ENCODE data around the gene PPP1R2.
"Not testable (repeated sequence)": the region's sequence is repeated elsewhere in the genome, so short reads cannot be mapped to it uniquely, and the experiment has no call there.

The PPP1R2 gene

DNA sequence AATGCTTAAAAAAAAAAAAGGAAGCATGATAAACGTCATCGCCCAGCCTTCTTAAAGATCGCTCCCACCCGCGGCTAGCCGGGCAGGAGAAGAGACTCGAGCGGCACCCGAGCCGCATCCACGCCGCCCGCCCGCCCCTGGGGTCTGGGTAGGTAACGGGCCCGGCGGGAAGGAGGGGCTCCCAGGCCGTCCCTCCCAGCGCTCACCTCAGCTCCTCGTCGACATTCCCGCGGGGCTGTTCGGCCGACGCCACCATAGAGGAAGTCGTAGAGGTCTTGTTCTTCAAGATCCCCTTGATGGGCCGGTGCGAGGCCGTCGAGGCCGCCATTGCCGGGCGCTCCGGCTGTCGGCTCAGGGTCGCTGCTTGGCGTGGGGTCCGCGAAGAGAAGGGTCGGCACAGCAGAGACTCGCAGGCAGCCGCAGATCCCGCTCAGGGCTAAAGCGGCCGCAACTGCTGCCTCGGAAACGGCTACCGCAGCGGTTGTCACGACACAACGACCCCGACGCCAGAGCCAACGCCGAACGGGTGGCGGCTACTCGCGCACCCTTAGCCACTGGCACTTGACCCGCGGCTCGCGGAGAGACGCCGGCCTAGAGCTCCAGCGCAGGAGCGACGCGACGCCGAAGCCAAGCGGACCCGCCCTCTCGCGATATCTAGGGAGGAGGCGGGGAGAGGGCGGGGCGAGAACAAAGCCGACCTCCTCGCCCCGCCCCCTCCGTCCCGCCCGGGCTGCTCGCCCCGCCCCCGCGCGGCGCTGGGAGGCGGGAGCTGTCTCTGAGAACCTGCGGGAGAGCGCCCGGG is at the start of gene PPP1R2:
Gene PPP1R2 (minus strand): TSS at position 628 of the 802 bp plus-strand sequence. CDS start 300 bp downstream, at position 328.
- DNase-seq: peak; percentile 71

GRCh38 chr3:195591852-195592251 is 48.7 kb upstream of the PPP1R2 start:
- DNase-seq: no peak

DNA sequence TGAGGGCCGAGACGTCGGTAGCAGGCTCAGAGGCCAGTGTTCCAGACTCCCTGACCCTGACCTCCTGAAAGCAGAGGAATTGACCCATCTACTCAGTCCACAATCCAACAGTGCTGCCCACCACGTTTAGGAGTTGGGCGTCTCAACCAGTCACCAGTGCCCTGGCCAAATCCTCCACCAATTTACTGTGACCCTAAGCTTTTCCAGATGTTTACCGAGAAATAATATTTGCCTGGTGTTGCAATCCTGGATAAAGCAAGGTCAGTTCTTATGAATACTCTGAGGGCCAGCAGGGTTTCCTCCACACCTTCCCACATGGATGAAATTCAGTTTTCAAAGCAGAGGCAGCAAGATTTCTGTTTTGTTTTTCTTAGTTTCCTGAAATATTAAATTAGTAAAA is 48.1 kb upstream of the PPP1R2 start:
- DNase-seq: no peak

DNA sequence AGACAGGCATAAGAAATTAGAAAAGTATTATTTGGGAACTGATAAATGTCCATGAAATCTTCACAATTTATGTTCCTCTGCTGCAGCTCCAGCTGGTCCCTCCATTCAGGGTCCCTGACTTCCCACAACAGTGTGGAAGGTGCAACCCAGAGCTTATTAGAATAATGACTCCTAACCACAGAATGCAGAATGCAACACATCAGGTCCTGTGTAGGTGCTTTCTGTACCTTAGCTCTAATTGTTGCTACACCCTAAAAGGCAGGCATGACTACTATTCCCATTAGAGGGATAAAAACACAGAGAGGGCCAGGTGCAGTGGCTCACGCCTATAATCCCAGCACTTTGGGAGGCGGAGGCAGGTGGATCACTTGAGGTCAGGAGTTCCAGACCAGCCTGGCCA is 47.3 kb upstream of the PPP1R2 start:
- not testable (repeated sequence) for DNase-seq

- not testable (repeated sequence) for DNase-seq
Observed at GRCh38 chr3:195589796-195590195, 46.7 kb upstream of the PPP1R2 start.

DNA sequence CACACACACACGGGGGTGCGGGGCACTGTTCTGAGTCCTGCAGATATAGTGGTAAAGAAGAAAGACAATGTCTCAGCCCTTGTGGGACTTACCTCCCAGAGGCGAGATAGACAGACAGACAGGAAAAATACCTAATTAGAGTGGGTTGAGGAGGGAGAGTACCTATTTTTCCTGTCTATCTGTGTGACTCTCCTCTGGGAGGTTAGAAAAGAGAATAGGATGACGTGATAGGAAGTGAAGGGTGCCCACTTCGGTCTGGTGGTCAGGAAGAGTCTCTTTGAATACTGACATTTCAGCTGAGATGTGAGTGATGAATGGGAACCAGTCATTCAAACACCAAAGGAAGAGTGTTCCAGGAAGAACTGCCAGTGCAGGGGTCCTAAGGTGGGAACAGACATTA is 44.7 kb upstream of the PPP1R2 start:
- no peak for DNase-seq

GRCh38 chr3:195587406-195587805 is 44.3 kb upstream of the PPP1R2 start:
- no peak for DNase-seq

DNA sequence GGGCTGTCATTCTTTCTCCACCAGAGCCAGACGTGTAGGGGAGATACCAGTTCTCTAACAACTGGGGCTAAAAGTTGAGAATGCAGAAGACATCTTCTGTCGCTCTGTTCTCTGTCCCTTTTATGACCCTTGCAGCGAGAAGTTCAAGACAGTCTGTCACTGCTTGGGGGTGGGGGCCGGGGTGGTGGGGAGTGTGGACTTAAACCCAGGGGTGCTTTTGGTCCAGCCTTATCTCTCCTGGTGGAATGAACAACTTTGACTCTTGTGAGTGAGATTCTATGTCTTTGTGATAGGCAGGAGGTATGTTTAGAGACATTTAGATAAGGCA is 41.4 kb upstream of the PPP1R2 start:
- DNase-seq: no peak

DNA sequence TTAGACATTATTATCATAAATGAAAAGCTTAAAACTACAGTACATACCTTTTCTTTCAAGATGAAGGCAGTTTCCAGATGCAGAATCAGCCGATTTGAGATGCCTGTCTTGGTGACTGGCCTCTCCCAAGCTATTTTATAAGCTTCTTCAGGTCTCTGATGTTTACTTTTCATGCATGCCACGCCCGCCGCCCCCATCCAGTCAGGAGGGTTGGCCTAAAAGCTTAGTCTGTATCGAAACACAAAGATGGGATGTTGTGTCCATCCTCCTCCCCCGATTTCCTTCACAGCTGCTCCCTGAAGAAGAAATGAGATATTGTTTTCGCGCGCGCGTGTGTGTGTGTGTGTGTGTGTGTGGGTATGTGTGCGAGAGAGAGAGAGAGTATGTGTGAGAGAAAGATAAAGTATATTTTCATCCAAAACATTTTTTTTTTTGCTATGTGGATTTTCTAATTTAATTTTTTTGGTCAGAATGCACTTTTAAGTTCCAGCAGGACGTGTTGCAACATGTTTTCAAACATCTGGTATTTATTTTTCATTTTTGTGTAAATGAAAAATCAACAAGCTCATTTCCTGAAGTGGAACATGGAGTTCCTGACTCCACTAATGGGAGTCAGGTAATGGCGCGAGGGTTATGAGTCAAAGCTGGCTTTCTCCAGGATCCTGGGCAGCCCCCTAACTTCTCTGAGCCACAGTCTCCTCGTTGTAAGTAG is 40.9 kb upstream of the PPP1R2 start, which contains the start of gene APOD:
Gene APOD (minus strand): TSS at position 110 of the 712 bp plus-strand sequence. CDS start 4,479 bp downstream, outside the sequence.
- no peak for DNase-seq

DNA sequence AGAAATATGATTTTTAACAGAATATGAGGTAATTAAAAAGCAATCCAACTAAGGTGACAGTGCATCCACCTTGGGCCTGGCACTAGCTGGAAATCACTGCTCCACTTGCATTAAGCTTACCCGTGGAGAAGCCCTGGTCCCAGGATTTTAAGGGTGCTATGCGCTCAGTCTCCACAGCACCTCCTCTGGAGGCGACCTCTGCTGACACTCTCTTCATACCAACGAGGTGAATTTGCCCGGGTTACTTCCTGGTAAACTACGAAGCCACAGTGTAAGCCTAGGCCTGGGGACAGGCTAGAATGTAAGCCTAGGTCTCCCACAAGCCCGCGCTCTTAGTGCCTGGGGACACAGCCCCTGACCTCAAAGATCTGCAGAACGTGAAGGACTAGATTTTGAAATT is 39.8 kb upstream of the PPP1R2 start:
- DNase-seq: no peak

DNA sequence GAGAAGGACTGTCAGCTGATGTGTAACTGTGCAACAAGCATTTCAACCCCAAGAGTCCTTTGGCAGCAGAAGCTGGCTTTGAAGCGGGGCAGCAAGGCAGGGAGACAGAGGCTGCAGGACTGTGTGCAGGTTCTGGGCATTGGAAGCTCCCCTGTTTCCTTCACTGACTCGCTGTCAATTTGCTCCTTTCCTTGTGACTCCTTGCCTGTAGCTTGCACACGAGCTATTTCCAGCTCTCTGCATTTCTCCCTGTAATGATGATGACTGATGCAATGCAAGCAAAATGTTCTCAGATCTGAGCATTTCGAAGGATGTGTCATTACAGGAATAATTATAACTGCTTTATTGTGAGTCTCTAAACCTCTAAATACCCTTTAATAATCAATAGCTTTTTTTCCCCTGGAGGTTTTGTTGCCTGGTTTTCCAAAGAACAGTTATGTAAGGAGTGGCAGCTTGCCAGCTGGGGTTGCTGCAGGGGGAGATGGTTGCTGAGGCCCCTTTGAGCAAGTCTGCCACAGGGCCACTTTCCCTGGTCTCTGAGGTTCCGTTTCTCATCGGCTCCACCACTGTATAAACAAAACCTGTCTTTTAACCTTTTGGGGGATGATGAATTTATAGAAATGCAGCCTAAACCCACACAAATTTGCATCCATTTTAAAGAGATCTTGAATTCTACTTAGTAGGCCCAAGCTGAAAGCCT is 37.8 kb upstream of the PPP1R2 start:
- DNase-seq: no peak

DNA sequence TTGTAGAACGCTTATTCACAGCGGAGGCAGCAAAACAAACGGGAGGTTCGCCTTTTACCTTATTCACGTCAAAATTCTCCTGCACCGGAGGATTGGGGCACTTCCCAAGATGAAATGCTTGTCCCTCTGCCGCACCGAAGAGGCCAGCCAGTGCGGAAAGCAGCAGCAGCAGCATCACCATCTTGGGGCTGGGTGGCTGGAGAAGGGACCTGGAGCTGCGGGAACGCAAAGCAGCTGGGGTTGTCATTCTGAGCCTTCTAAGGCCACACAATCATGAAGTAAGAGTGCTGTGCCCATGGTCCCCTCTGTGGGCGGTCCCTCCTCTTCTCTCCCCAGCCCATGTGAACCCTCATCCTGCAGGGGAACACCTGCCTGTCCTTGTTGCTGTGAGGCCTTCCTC is 36.2 kb upstream of the PPP1R2 start:
- DNase-seq: no peak

DNA sequence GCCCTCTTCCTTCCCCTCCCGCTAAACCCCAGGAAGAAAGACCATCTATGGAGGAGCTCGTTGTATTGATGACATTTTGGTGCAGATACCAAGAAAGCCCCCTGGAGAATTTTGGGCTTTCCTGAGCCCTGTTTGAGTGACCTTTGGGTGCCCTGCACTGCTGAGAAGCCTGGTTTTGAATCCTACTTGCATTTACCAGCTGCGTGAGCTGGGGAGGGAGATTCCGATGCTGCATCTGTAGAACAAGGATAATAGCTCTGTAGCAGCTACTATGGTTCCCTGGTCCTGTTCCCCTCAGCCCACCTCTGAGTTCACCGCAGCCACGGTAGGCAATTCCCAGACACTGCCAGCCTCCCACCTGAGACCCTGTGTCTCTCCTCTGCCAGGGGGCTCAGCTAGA is 35.4 kb upstream of the PPP1R2 start:
- DNase-seq: no peak

DNA sequence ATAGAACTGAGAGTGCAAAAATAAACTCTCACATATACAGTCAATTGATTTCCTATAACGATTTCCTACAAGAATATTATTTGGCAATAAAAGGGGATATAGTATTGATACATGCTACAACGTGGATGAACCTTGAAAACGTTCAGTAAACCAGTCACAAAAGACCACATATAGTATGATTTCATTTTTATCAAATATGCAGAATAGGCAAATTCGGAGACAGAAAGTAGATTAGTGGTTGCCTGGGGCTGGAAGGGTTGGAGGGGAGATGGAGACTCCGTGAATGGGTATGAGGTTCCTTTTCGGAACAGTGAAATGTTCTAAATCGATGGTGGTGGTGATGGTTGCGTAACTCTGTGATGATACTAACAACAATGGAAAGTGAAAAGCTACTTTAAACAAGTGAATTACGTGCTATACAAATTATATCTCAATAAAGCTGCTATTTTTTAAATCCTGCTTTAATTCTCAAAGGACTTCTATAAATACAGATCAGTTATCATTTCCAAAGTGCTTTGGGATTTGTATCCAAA is 34.6 kb upstream of the PPP1R2 start:
- DNase-seq: no peak

- DNase-seq: no peak
Observed at GRCh38 chr3:195574497-195575304, 31.6 kb upstream of the PPP1R2 start.

DNA sequence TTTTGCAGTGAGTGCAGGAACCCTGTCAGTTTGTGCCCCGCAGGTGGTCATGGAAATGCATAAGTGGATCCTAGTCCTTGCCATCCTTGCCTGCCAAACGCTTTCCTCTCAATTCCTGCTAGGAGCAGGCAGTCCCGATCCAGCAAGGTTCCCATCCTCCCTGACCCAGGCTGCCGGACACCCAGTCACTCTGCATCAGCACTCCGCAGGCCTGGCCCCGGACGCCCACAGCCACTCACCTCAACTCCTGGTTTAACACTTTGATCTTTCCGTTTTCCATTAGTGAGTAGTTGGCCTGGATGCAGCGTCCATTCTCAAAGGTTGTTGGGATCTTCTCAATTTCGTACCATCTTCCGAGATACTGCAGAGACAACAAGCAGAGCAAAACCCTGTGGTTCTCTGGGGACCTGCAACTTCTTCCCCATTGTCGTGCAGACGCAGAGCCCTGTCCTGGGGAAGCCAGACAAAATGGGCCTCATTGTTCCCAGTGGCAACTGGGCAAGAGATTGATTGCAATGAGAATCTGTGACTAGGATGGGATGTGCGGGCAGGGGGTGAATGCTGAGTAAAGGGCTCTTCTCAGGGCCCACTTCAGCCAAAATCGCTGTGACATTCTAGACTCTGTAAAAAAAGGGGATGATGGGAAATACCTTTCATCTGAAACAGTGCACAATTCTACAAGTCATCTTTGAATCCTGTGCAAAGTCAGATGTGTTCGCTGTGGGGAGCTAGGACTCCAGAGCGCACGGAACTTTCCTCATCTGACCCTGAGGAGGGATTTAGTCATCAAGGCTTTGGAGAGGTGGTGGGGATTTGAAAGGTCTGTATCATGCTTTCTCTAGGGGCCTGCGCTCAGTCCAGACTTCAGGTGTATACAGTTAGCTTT is 30.7 kb upstream of the PPP1R2 start:
- DNase-seq: no peak

GRCh38 chr3:195571361-195571760 is 28.2 kb upstream of the PPP1R2 start:
- no peak for DNase-seq

DNA sequence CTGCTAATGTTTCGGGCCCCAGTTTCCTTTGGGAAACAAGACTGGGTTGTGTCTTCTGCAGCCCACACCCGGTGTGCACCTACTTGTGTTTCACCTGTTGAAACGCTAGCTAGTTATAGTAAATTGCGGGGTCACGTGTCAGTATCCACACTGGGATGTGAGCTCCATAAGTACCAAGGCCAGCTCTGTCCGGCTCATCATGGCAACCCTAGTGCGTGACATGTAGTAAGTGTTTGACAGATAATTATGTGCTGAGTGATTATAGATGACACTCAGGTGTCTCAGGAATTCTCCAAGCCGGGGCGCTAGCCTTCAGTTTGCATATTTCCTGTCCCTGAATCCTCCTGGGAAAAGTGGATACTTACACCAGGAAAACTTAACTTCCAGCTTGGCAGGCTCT is 27.8 kb upstream of the PPP1R2 start:
- no peak for DNase-seq

- DNase-seq: no peak
Observed at GRCh38 chr3:195570344-195570743, 27.2 kb upstream of the PPP1R2 start.

DNA sequence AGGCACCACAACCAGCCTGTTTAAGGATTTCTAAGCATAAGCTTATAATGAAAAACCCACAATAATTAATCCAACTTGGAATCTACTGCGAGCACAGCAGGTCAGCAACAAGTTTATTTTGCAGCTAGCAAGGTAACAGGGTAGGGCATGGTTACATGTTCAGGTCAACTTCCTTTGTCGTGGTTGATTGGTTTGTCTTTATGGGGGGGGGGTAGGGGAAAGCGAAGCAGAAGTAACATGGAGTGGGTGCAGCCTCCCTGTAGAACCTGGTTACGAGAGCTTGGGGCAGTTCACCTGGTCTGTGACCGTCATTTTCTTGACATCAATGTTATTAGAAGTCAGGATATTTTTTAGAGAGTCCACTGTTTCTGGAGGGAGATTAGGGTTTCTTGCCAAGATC is 25.5 kb upstream of the PPP1R2 start:
- DNase-seq: no peak

DNA sequence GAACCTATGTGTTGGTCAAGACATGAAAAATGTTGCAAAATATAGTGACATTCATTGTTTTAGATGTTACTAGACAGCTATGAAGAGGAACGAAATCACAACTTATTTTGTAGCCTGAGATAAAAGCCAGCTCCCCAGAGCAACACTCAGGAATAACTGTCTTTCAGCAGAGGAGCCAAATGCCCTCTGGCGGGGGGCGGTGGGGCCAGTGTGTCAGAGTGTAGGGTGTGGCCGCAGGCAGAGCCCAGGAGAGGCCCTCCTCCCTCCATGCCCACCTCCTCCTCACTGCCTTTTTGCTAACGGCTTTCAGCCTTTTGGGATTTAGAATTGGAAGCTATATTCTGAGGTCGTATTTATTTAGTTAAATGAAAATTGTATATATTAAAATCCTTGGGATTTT is 23.7 kb upstream of the PPP1R2 start:
- DNase-seq: no peak

DNA sequence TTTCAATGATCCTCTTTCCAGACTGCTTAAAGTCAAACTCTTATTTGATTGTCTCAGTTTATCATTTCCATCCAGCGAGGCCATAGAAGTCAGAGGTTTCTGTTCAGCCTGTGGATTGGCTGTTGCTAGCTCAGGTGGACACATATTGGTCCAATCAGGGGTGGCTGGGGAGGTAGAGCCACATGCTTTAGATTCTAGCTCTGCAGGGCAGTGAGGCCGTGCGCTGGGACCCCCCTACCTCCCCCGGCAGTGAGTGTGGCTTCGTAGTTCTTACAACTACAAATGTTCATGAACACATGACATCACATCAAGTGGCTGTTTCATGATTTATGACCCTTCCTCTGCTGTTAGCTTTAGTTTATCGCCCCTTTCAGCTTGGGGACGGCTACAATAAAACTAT is 22.6 kb upstream of the PPP1R2 start:
- no peak for DNase-seq

Data from T1000 (cell line).